Measurements from ENCODE around the gene CEP43.

DNA sequence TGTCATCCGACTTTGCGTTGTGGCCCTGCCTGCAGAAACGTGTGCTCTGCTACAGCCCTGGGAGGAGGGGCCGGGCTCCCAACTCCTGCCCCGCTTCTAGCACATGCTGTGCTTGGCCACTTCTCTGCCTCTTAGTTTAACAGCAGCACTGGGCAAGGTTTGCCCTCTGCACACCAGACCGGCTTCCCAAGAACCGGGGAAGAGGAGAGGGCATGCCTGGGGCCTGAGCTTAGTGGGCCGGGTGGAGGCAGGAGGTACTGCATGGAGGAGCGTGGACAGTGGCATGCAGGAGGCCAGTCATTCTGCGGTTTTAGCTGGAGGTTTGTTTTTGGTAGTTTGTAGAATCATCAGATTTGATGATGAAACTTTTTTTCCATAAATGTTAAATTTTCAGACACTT, 45.5 kb downstream of the CEP43 start:
- TF ChIP-seq, protein P1, sequence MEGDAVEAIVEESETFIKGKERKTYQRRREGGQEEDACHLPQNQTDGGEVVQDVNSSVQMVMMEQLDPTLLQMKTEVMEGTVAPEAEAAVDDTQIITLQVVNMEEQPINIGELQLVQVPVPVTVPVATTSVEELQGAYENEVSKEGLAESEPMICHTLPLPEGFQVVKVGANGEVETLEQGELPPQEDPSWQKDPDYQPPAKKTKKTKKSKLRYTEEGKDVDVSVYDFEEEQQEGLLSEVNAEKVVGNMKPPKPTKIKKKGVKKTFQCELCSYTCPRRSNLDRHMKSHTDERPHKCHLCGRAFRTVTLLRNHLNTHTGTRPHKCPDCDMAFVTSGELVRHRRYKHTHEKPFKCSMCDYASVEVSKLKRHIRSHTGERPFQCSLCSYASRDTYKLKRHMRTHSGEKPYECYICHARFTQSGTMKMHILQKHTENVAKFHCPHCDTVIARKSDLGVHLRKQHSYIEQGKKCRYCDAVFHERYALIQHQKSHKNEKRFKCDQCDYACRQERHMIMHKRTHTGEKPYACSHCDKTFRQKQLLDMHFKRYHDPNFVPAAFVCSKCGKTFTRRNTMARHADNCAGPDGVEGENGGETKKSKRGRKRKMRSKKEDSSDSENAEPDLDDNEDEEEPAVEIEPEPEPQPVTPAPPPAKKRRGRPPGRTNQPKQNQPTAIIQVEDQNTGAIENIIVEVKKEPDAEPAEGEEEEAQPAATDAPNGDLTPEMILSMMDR (IDR thresholded peaks at IDR 0.05) = no peak
- TF ChIP-seq, protein P2, sequence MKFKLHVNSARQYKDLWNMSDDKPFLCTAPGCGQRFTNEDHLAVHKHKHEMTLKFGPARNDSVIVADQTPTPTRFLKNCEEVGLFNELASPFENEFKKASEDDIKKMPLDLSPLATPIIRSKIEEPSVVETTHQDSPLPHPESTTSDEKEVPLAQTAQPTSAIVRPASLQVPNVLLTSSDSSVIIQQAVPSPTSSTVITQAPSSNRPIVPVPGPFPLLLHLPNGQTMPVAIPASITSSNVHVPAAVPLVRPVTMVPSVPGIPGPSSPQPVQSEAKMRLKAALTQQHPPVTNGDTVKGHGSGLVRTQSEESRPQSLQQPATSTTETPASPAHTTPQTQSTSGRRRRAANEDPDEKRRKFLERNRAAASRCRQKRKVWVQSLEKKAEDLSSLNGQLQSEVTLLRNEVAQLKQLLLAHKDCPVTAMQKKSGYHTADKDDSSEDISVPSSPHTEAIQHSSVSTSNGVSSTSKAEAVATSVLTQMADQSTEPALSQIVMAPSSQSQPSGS (CRISPR knock-in tag; IDR thresholded peaks at IDR 0.05; ENCODE audit: borderline replicate concordance, low read depth) = no peak
- no peak for TF ChIP-seq E2F1 (CRISPR knock-in tag; IDR thresholded peaks at IDR 0.05)
- no peak for TF ChIP-seq ZNF512 (CRISPR knock-in tag; IDR thresholded peaks at IDR 0.05; ENCODE audit: borderline replicate concordance)
